ENCODE measurements around the gene SAC3D1. TPM values are rescaled to one million over a fixed set of nuclear protein-coding genes. Genes with fewer than 3 reads are reported as not detected.

SAC3D1 gene
- total RNA-seq, 2 donors from 2014 or later = 25.0 to 29.4 TPM

DNA sequence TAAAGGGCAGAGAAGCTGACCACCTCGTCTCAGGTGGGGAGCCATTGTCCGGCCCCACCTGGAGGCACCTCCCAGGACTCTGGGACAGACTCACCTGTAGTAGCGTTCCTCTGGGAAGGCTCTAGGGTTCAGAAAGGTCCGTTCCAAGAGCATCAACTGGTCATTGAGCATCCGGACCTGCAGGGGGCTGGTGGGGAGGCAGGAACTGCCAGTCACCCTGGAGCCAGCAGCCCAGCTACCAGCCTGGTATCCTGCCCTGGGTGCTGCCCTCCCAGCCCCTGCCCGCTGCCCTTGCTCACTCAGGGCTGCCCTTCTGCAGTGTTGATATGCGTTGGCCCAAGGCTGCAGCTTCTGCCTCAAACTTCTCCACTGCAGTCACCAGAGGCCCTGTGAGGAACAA lies 4.7 kb downstream of the SAC3D1 start:
- no peaks in the 10 kb centered on the region for H3K4me1 ChIP-seq (replicated peaks)
- H3K27me3 ChIP-seq (replicated peaks; ENCODE audit: insufficient read depth) = no peaks in the 10 kb centered on the region
- WGBS = 90% methylated on average over 6 of the region's 7 CpGs
- no peaks in the 10 kb centered on the region for H3K9me3 ChIP-seq
- no peak overlapping the region for H3K4me3 ChIP-seq
- no peaks in the 10 kb centered on the region for H3K36me3 ChIP-seq
- DNase-seq (ENCODE audit: low spot score) = no peak
- no peak overlapping the region for H3K27ac ChIP-seq
- intact Hi-C loops (cut with DNase I) = no loop called here
- TF ChIP-seq POLR2A (IDR thresholded peaks at IDR 0.05) (no peak), POLR2AphosphoS5 (IDR thresholded peaks at IDR 0.05) (no peak)
- TF ChIP-seq, protein P1, sequence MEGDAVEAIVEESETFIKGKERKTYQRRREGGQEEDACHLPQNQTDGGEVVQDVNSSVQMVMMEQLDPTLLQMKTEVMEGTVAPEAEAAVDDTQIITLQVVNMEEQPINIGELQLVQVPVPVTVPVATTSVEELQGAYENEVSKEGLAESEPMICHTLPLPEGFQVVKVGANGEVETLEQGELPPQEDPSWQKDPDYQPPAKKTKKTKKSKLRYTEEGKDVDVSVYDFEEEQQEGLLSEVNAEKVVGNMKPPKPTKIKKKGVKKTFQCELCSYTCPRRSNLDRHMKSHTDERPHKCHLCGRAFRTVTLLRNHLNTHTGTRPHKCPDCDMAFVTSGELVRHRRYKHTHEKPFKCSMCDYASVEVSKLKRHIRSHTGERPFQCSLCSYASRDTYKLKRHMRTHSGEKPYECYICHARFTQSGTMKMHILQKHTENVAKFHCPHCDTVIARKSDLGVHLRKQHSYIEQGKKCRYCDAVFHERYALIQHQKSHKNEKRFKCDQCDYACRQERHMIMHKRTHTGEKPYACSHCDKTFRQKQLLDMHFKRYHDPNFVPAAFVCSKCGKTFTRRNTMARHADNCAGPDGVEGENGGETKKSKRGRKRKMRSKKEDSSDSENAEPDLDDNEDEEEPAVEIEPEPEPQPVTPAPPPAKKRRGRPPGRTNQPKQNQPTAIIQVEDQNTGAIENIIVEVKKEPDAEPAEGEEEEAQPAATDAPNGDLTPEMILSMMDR (IDR thresholded peaks at IDR 0.05) = no peak

DNA sequence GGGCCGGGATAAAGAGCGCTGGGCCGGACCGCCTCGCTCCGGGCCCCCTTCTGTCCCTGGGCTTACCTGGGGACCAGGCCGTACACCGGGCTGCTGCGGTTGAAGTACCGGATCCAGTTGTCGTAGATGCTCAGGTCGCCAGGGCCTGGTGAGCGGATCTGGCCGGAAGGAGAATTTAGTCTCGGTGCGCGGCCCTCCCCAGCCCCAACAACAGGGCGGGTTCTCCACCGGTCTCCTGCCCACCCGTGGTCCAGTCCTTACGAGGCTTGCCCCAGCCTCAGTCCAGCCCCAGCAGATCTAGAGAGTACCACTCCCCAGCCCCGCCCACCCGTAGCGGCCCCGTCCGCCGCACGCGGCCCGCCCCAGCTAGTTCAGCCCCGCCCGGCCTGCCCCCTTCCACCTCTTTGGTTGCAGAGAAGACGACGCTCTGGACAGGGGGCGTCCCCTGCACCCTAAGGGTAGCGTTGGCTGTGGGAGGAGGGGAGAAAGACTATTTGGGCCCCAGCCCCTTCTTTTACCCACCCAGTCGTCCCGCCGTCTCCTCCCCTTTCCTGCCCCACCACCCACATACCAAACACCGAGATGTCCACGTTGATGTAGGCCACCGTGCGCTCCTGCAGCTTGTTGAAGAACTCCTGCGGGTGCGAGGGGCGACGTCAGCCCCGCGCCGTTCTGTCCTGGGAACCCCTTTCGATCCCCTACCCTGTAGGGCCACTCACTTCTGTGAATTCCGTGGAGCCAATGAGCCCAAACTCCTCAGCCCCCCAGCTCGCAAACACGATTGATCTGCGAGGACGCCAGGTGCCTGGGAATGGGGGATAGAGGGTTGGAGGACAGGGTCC lies 6.8 kb downstream of the SAC3D1 start:
- Histone ChIP-seq H3K27ac (peak overlapping the region; percentile 15 to 51), H3K36me3 (no peaks in the 10 kb centered on the region), H3K27me3 (replicated peaks; ENCODE audit: insufficient read depth) (no peaks in the 10 kb centered on the region), H3K9me3 (no peaks in the 10 kb centered on the region), H3K4me1 (replicated peaks) (no peaks in the 10 kb centered on the region), H3K4me3 (peak overlapping the region; percentile 34 to 37)
- 13% methylated on average over 56 of the region's 56 CpGs for WGBS
- TF ChIP-seq POLR2AphosphoS5 (IDR thresholded peaks at IDR 0.05) = no peak
- TF ChIP-seq, protein P1 (IDR thresholded peaks at IDR 0.05) = no peak
- intact Hi-C loops (cut with DNase I) = no loop called here
- DNase-seq (ENCODE audit: low spot score) = no peak

DNA sequence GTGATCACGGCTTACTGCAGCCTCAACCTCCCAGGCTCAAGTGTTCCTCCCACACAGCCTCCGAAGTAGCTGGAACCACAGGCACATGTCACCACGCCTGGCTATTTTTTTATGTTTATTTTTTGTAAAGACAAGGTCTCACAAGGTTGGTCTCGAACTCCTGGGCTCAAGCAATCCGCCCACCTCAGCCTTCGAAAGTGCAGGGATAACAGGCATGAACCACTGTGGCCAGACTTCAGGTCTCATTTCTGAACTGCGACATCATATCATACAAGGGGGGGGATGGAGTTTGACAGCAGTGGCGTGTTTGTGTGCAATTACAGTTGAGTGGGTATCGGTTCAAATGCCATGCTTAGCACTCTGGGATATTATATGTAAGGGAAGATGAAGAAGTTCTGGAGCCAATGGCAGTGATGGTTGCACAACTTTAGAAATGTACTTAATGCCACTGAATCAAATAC lies 10.4 kb downstream of the SAC3D1 start:
- no peak overlapping the region for H3K27ac ChIP-seq
- H3K4me3 ChIP-seq = no peak overlapping the region
- TF ChIP-seq POLR2AphosphoS5 (IDR thresholded peaks at IDR 0.05) = no peak
- no peak for TF ChIP-seq POLR2A (IDR thresholded peaks at IDR 0.05)
- TF ChIP-seq, protein P1 (IDR thresholded peaks at IDR 0.05) = no peak

DNA sequence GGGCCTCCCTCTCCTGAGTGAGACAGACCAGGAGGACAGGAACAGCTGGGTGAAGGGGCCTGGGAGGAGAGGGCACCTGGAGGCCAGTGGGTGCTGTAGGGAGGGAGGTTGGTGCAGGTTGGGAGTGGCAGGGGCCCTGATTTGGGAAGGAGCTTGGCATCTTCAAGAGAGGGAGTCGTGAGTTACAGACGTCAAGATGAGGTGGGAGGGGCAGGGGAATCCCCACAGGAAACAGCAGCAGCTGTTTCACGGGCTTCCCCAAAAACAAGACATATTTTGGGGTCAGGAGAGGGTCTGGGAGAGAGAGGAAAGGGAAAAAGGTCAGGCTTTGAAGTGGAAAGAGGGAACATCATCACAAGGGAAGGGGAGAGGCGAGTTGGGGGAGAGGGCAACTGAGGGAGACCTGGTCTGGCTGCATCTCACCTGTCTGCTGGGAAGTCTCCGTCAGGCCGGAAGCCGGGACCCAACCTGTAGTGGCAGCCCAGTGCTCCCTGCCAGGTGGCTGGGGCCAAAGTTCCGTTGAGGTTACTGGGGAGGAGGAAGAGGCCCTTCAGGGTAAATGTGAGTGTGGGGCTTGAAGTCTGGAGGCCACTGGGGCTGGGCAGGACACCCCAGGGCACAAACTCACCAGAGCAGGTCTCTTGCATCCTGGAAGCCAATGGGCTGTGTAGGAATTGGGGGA lies 13.0 kb downstream of the SAC3D1 start:
- no peak for DNase-seq (ENCODE audit: low spot score)
- Histone ChIP-seq H3K4me1 (replicated peaks) (no peaks in the 10 kb centered on the region), H3K9me3 (no peaks in the 10 kb centered on the region), H3K27me3 (replicated peaks; ENCODE audit: insufficient read depth) (no peaks in the 10 kb centered on the region), H3K36me3 (no peaks in the 10 kb centered on the region), H3K4me3 (no peak overlapping the region), H3K27ac (no peak overlapping the region)
- TF ChIP-seq, protein P1 (IDR thresholded peaks at IDR 0.05) = no peak
- no peak for TF ChIP-seq POLR2A (IDR thresholded peaks at IDR 0.05)
- TF ChIP-seq POLR2AphosphoS5 (IDR thresholded peaks at IDR 0.05) = no peak
- 53% methylated on average over 8 of the region's 8 CpGs for WGBS
- intact Hi-C loops (cut with DNase I) = no loop called here

More for the DNA sequence above, 10.4 kb downstream of the SAC3D1 start:
- WGBS = 84% methylated on average over 9 of the region's 9 CpGs
- intact Hi-C loops (cut with DNase I) = no loop called here
- no peaks in the 10 kb centered on the region for H3K36me3 ChIP-seq
- no peak for DNase-seq (ENCODE audit: low spot score)
- no peaks in the 10 kb centered on the region for H3K27me3 ChIP-seq (replicated peaks; ENCODE audit: insufficient read depth)
- H3K4me1 ChIP-seq (replicated peaks) = no peaks in the 10 kb centered on the region
- H3K9me3 ChIP-seq = no peaks in the 10 kb centered on the region

Measured in prostate gland (tissue), 2 donors.